ENCODE data around the gene MYMX.
"Not testable (repeated sequence)": the region's sequence is repeated elsewhere in the genome, so short reads cannot be mapped to it uniquely, and the experiment has no call there.

Gene MYMX

GRCh38 chr6:44192428-44193041 lies 24.2 kb upstream of the MYMX start:
- Histone ChIP-seq H3K9me3 (ENCODE audit: control insufficient read depth, low read length) (no peaks in the 10 kb centered on the region), H3K36me3 (ENCODE audit: control insufficient read depth, insufficient read depth, low read length) (no peaks in the 10 kb centered on the region), H3K4me2 (ENCODE audit: low read length) (no peak overlapping the region), H3K27me3 (ENCODE audit: control insufficient read depth, insufficient read depth, low read length) (no peaks in the 10 kb centered on the region), H2AFZ (peak overlapping the region; percentile 58), H3K4me3 (ENCODE audit: low read depth, low read length) (no peak overlapping the region), H3K9ac (no peak overlapping the region), H3K4me1 (no peaks in the 10 kb centered on the region), H3K27ac (peak overlapping the region; percentile 15), H3K79me2 (no peaks in the 10 kb centered on the region)
- TF ChIP-seq CTCF (IDR thresholded peaks at IDR 0.05) = no peak

GRCh38 chr6:44193307-44193910 lies 23.3 kb upstream of the MYMX start:
- H3K4me3 ChIP-seq (ENCODE audit: low read depth, low read length) = no peak overlapping the region
- H3K36me3 ChIP-seq (ENCODE audit: control insufficient read depth, insufficient read depth, low read length) = no peaks in the 10 kb centered on the region
- no peak overlapping the region for H2AFZ ChIP-seq
- H3K4me1 ChIP-seq = no peaks in the 10 kb centered on the region
- no peaks in the 10 kb centered on the region for H3K79me2 ChIP-seq
- H3K9ac ChIP-seq = no peak overlapping the region
- H3K9me3 ChIP-seq (ENCODE audit: control insufficient read depth, low read length) = no peaks in the 10 kb centered on the region
- H3K4me2 ChIP-seq (ENCODE audit: low read length) = no peak overlapping the region
- TF ChIP-seq CTCF (IDR thresholded peaks at IDR 0.05) = no peak
- H3K27me3 ChIP-seq (ENCODE audit: control insufficient read depth, insufficient read depth, low read length) = no peaks in the 10 kb centered on the region
- H3K27ac ChIP-seq = no peak overlapping the region

GRCh38 chr6:44194326-44194725 lies 22.4 kb upstream of the MYMX start:
- Histone ChIP-seq H3K4me3 (ENCODE audit: low read depth, low read length) (no peak overlapping the region), H3K27ac (no peak overlapping the region), H3K36me3 (ENCODE audit: control insufficient read depth, insufficient read depth, low read length) (no peaks in the 10 kb centered on the region), H3K79me2 (no peaks in the 10 kb centered on the region), H3K4me1 (no peaks in the 10 kb centered on the region), H3K4me2 (ENCODE audit: low read length) (no peak overlapping the region), H2AFZ (no peak overlapping the region), H3K9me3 (ENCODE audit: control insufficient read depth, low read length) (no peaks in the 10 kb centered on the region), H3K27me3 (ENCODE audit: control insufficient read depth, insufficient read depth, low read length) (no peaks in the 10 kb centered on the region), H3K9ac (no peak overlapping the region)
- no peak for TF ChIP-seq CTCF (IDR thresholded peaks at IDR 0.05)

GRCh38 chr6:44196351-44196750 lies 20.4 kb upstream of the MYMX start:
- not testable (repeated sequence) for H3K27ac ChIP-seq; H3K79me2 ChIP-seq; H3K9ac ChIP-seq; H3K4me2 ChIP-seq (ENCODE audit: low read length); H3K4me3 ChIP-seq (ENCODE audit: low read depth, low read length); H3K36me3 ChIP-seq (ENCODE audit: control insufficient read depth, insufficient read depth, low read length); H3K4me1 ChIP-seq; H2AFZ ChIP-seq; H3K27me3 ChIP-seq (ENCODE audit: control insufficient read depth, insufficient read depth, low read length); H3K9me3 ChIP-seq (ENCODE audit: control insufficient read depth, low read length)

GRCh38 chr6:44198684-44199083 lies 18.0 kb upstream of the MYMX start:
- Histone ChIP-seq H3K27me3 (ENCODE audit: control insufficient read depth, insufficient read depth, low read length) (no peaks in the 10 kb centered on the region), H3K4me3 (ENCODE audit: low read depth, low read length) (no peak overlapping the region), H3K36me3 (ENCODE audit: control insufficient read depth, insufficient read depth, low read length) (no peaks in the 10 kb centered on the region), H3K27ac (no peak overlapping the region), H3K9ac (no peak overlapping the region), H3K79me2 (no peaks in the 10 kb centered on the region), H3K4me2 (ENCODE audit: low read length) (no peak overlapping the region), H2AFZ (no peak overlapping the region), H3K9me3 (ENCODE audit: control insufficient read depth, low read length) (no peaks in the 10 kb centered on the region), H3K4me1 (no peaks in the 10 kb centered on the region)
- no peak for TF ChIP-seq CTCF (IDR thresholded peaks at IDR 0.05)
